Tibial nerve (tissue), 4 donors: ENCODE results near the gene MARCHF5. TPM values are rescaled to one million over a fixed set of nuclear protein-coding genes. Genes with fewer than 3 reads are reported as not detected.

Experiments used
- DNase-seq, 2 donors: peaks; one replicate each; pipeline ENCODE4 v3.0.0-alpha.2; 2019; ENCODE audit warnings: low spot score in 2 of 2
- H3K27ac ChIP-seq, 4 donors: fragments of 200-600 bp; sonication (generic) in 3 of 4; one replicate each; pipeline ENCODE4 v1.5.1; 2017 to 2019; ENCODE audit warnings: mild to moderate bottlenecking in 1 of 4
- H3K27me3 ChIP-seq, 2 donors: fragments of 200-600 bp; sonication (generic) in 1 of 2; one replicate each; pipeline versions ENCODE4 v1.5.1 to v1.6.0; 2017 to 2019
- H3K36me3 ChIP-seq, 3 donors: fragments of 200-600 bp; sonication (generic); one replicate each; pipeline ENCODE4 v1.5.1; 2018 to 2019
- H3K4me1 ChIP-seq, 4 donors: fragments of 200-600 bp; sonication (generic) in 3 of 4; one replicate each; pipeline ENCODE4 v1.5.1; 2017 to 2019
- H3K4me3 ChIP-seq, 4 donors: fragments of 200-600 bp; sonication (generic) in 3 of 4; one replicate each; pipeline ENCODE4 v1.5.1; 2017 to 2019; ENCODE audit warnings: mild to moderate bottlenecking in 1 of 4, moderate library complexity in 1 of 4
- H3K9me3 ChIP-seq, 4 donors: fragments of 200-600 bp; sonication (generic) in 3 of 4; one replicate each; pipeline ENCODE4 v1.5.1; 2017 to 2019
- EP300 ChIP-seq, 2 donors: sonication (generic); formaldehyde crosslinking; IDR thresholded peaks; one replicate each; pipeline ENCODE4 v1.6.1; 2017; ENCODE audit warnings: antibody characterized with exemption in 2 of 2, mild to moderate bottlenecking in 1 of 2
- POLR2A ChIP-seq, 2 donors: fragments of 450-650 bp; IDR thresholded peaks; one replicate each; pipeline ENCODE4 v1.6.1; 2017; ENCODE audit warnings: antibody characterized with exemption in 2 of 2, mild to moderate bottlenecking in 2 of 2, moderate library complexity in 2 of 2
- WGBS, 2 donors: methylation state at CpG; one replicate each; pipeline ENCODE4 v1.1.5; 2018; 5-methylcytosine and 5-hydroxymethylcytosine counted together
- total RNA-seq, 4 donors: library from RNA; depleted of rRNA; stranded (reverse); fragments of >200 nt; gene quantifications; one replicate each; pipeline ENCODE4 v1.1.0, GENCODE V29; 2016
- TF ChIP-seq, protein P1 (sequence below), 5 experiments: fragments of 200-600 bp in 3 of 5; fragments of 450-650 bp in 2 of 5; sonication (generic) in 3 of 5; IDR thresholded peaks; one replicate each; pipeline ENCODE4 v1.5.1; 2016 to 2019; ENCODE audit warnings: antibody characterized with exemption in 5 of 5, mild to moderate bottlenecking in 3 of 5, moderate library complexity in 2 of 5

The MARCHF5 gene
- total RNA-seq, 4 donors from 2014 or later: 11.3 to 15.1 (median 12.1) TPM

- peaks cover 0 to 14% (median 11%) of the 10 kb centered on the region in 4 donors for H3K4me1 ChIP-seq
- no peaks in the 10 kb centered on the region for H3K9me3 ChIP-seq
- peak overlapping the region; percentile 92 to 98 (median 94) for H3K4me3 ChIP-seq
- H3K36me3 ChIP-seq: peaks cover 0 to 10% (median 0%) of the 10 kb centered on the region in 3 donors
- 1 to 2% methylated on average over 18 to 33 of the region's 33 CpGs for WGBS, 2 donors
- peak overlapping the region; percentile 85 to 95 (median 92) for H3K27ac ChIP-seq
- DNase-seq: peak in 1 of 2 donors; percentile 21
- TF ChIP-seq POLR2A (IDR thresholded peaks at IDR 0.05) (no peak), EP300 (IDR thresholded peaks at IDR 0.05) (no peak)
- TF ChIP-seq, protein P1, sequence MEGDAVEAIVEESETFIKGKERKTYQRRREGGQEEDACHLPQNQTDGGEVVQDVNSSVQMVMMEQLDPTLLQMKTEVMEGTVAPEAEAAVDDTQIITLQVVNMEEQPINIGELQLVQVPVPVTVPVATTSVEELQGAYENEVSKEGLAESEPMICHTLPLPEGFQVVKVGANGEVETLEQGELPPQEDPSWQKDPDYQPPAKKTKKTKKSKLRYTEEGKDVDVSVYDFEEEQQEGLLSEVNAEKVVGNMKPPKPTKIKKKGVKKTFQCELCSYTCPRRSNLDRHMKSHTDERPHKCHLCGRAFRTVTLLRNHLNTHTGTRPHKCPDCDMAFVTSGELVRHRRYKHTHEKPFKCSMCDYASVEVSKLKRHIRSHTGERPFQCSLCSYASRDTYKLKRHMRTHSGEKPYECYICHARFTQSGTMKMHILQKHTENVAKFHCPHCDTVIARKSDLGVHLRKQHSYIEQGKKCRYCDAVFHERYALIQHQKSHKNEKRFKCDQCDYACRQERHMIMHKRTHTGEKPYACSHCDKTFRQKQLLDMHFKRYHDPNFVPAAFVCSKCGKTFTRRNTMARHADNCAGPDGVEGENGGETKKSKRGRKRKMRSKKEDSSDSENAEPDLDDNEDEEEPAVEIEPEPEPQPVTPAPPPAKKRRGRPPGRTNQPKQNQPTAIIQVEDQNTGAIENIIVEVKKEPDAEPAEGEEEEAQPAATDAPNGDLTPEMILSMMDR (IDR thresholded peaks at IDR 0.05): no peak
- H3K27me3 ChIP-seq: no peaks in the 10 kb centered on the region
Measured at GRCh38 chr10:92290076-92290836, 711 bp upstream of the MARCHF5 start.

DNA sequence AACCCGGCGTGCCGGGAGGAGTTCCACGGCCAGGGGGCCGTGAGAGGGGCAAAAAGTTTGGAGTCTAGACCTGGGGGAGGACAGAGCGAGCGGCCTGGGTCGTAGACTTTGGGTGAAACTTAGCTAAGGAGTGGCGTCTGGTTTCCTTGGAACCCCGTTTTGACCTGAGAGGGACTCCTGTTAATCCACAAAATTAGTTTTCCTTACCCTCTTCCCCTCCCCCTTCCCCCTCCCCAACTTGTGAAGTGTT lies 574 bp downstream of the MARCHF5 start:
- Histone ChIP-seq H3K27ac (peak overlapping the region; percentile 85 to 95 (median 92)), H3K4me3 (peak overlapping the region; percentile 92 to 98 (median 94)), H3K9me3 (no peaks in the 10 kb centered on the region), H3K4me1 (peaks cover 0 to 22% (median 11%) of the 10 kb centered on the region in 4 donors), H3K27me3 (no peaks in the 10 kb centered on the region), H3K36me3 (peaks cover 0 to 10% (median 0%) of the 10 kb centered on the region in 3 donors)
- WGBS, 2 donors: 0% methylated on average over 10 of the region's 10 CpGs
- no peak for TF ChIP-seq POLR2A (IDR thresholded peaks at IDR 0.05)
- no peak for TF ChIP-seq EP300 (IDR thresholded peaks at IDR 0.05)
- TF ChIP-seq, protein P1 (IDR thresholded peaks at IDR 0.05): no peak
- peak in 1 of 2 donors; percentile 9 for DNase-seq

DNA sequence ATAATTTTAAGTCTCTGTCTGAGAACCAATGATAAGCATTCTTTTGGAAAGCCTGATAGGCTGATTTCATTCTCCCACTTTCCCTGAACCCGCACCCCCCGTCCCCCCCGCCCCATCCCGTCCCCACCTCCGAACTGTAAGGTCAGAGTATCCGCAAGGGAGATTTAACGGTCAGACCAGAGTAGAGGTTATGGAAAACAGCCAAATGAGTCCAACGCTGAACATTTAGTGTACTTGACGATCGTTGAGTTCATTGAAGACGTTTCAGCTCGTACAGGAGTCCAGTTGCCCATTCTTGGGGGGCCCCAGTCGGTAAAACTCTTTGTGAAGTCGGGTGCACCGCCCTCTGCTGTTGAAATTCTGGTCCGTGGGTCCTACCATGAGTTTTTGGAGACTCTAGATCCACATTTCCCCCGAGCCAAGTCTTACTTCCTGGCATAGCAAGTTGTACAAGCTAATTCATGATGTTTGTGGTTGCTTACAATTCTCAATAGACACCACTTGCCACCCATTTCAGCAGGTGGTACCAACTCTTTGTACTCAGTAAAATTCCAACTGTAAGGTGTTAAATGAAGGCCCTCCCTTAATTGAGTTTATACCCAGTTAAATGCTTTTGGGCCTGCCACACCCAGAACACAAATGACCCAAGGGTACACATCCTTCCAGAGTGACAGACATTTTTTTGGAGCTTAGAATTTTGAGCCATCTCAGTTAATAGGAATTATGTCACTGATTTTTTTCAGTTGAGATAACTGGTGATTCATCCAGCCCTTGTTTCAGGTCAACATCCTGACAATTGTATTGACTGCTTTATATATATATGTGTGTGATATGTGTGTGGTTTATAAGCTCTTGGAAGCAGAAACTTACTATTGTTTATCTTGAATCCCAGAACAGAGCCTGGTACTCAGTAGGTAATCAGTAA lies 1.2 kb downstream of the MARCHF5 start:
- peak overlapping the region; percentile 92 to 98 (median 94) for H3K4me3 ChIP-seq
- H3K4me1 ChIP-seq: peaks cover 0 to 22% (median 11%) of the 10 kb centered on the region in 4 donors
- peak in 1 of 2 donors; percentile 68 for DNase-seq

GRCh38 chr10:92298487-92298886 lies 7.5 kb downstream of the MARCHF5 start:
- no peaks in the 10 kb centered on the region for H3K27me3 ChIP-seq
- H3K36me3 ChIP-seq: peaks cover 0 to 8% (median 0%) of the 10 kb centered on the region in 3 donors
- WGBS, 2 donors: 73 to 81% methylated on average over 6 of the region's 6 CpGs
- no peak overlapping the region for H3K4me3 ChIP-seq
- H3K9me3 ChIP-seq: no peaks in the 10 kb centered on the region
- DNase-seq: no peak
- H3K4me1 ChIP-seq: peaks cover 0 to 39% (median 4%) of the 10 kb centered on the region in 4 donors
- TF ChIP-seq, protein P1 (IDR thresholded peaks at IDR 0.05): no peak
- TF ChIP-seq EP300 (IDR thresholded peaks at IDR 0.05) (no peak), POLR2A (IDR thresholded peaks at IDR 0.05) (no peak)
- no peak overlapping the region for H3K27ac ChIP-seq

More for the DNA sequence above, 1.2 kb downstream of the MARCHF5 start:
- TF ChIP-seq EP300 (IDR thresholded peaks at IDR 0.05): no peak
- TF ChIP-seq, protein P1 (IDR thresholded peaks at IDR 0.05): peak; percentile 19 to 41 (median 28)
- Histone ChIP-seq H3K27ac (peak overlapping the region; percentile 85 to 95 (median 92)), H3K9me3 (no peaks in the 10 kb centered on the region), H3K36me3 (peaks cover 0 to 10% (median 0%) of the 10 kb centered on the region in 3 donors), H3K27me3 (no peaks in the 10 kb centered on the region)
- WGBS, 2 donors: 1 to 2% methylated on average over 17 of the region's 17 CpGs
